Mononuclear cell (primary cell): ENCODE measurements around the gene C2orf81. TPM values are rescaled to one million over a fixed set of nuclear protein-coding genes. Genes with fewer than 3 reads are reported as not detected.

Source experiments
- H3K27me3 ChIP-seq: 2 replicates; pipeline ENCODE4 v1.6.0; 2011; ENCODE audit warnings: low read length, control low read depth; ENCODE audit not compliant: insufficient read depth
- H3K4me1 ChIP-seq: 2 replicates; pipeline ENCODE4 v1.5.1; 2011; ENCODE audit warnings: mild to moderate bottlenecking, low read length, control low read depth; ENCODE audit not compliant: insufficient read depth
- H3K4me3 ChIP-seq: 2 replicates; pipeline ENCODE4 v1.5.1; 2011; ENCODE audit warnings: mild to moderate bottlenecking, low read length, moderate library complexity
- H3K9me3 ChIP-seq: 2 replicates; pipeline ENCODE4 v1.5.1; 2011; ENCODE audit warnings: low read depth, mild to moderate bottlenecking, control low read depth, low read length
- total RNA-seq: library from RNA; depleted of rRNA; stranded (reverse); fragments of >200 nt; gene quantifications from one replicate; pipeline ENCODE4 v1.2.3, GENCODE V29; 2012

The C2orf81 gene
- total RNA-seq, 1 donor, result 0.94 TPM

DNA sequence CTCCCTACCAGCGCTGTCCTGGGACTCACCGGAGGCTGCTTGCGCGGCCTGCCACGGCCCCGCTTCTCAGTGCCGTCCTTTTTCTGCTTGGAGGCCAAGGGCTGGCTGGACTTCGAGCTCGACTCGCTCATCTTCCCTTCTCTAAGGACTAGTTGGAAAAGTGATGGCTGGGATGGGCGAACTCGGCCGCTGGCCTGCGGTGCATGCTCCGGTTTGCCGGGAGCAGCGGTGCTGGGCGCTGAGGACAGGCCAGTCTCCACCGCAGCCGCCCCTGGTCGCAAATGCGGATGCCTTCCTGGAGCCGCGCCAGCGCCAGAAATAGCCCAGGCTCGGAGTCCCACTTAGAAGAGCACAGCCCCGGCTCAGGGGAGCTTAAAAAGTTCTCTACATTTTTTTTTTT is 3.1 kb downstream of the C2orf81 start:
- peaks cover 55% of the 10 kb centered on the region for H3K4me1 ChIP-seq
- no peaks in the 10 kb centered on the region for H3K27me3 ChIP-seq
- H3K9me3 ChIP-seq, result no peaks in the 10 kb centered on the region
- no peak overlapping the region for H3K4me3 ChIP-seq

GRCh38 chr2:74417763-74418162 is 3.7 kb downstream of the C2orf81 start:
- no peaks in the 10 kb centered on the region for H3K9me3 ChIP-seq
- H3K4me1 ChIP-seq, result peaks cover 60% of the 10 kb centered on the region
- no peaks in the 10 kb centered on the region for H3K27me3 ChIP-seq
- no peak overlapping the region for H3K4me3 ChIP-seq

GRCh38 chr2:74417197-74417596 is 4.2 kb downstream of the C2orf81 start:
- no peaks in the 10 kb centered on the region for H3K9me3 ChIP-seq
- H3K4me3 ChIP-seq, result no peak overlapping the region
- peaks cover 58% of the 10 kb centered on the region for H3K4me1 ChIP-seq
- no peaks in the 10 kb centered on the region for H3K27me3 ChIP-seq

- Histone ChIP-seq H3K4me1 (peaks cover 54% of the 10 kb centered on the region), H3K9me3 (no peaks in the 10 kb centered on the region), H3K27me3 (no peaks in the 10 kb centered on the region), H3K4me3 (no peak overlapping the region)
These were observed 4.6 kb downstream of the C2orf81 start for GRCh38 chr2:74416778-74417177.

GRCh38 chr2:74415762-74416395 is 5.5 kb downstream of the C2orf81 start:
- peak overlapping the region; percentile 38 for H3K4me3 ChIP-seq
- no peaks in the 10 kb centered on the region for H3K27me3 ChIP-seq
- peaks cover 47% of the 10 kb centered on the region for H3K4me1 ChIP-seq
- H3K9me3 ChIP-seq, result no peaks in the 10 kb centered on the region

DNA sequence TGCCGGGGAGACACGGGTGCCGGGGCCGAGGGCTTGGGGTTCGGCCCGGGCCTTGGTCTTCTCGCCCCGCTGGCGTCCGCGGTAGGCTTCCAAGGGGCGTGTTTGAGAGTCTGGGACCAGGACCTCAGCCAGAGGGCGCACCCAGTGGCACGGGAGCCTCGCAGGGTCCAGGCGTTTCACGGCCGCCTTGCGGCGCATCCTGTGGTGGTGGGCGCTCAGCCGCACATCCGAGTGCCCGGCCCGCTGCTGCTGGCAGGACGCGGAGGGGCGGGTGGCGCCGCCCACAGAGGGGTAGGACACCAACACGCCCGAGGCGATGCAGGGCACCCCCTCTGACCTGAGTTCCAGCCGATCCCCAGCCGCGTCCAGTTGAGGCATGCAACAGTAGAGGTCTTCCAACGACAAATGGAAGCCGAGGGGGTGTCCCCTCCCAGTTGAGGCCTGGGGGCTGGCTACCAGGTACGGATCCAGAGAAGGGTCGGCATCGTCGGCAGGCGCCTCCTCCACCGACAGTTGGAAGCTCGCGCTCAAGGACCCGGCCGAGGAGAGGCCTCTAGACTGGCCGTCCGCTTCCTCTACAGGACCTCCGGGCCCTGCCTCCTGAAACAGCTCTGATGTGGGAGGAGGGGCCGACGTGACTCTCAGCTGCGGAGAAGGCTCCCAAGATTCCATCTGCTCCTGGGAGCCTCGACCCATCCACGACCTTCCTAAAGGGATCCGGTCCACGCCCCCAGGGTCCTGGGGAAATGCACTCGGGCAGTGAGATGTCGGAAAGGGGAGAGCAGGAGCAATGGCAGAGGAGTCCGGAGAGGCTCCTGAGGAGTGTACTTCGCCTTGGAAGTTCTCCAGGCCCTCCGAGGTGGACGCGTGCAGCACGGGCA is 6.3 kb downstream of the C2orf81 start:
- Histone ChIP-seq H3K9me3 (no peaks in the 10 kb centered on the region), H3K27me3 (no peaks in the 10 kb centered on the region), H3K4me3 (peak overlapping the region; percentile 38), H3K4me1 (peaks cover 40% of the 10 kb centered on the region)

DNA sequence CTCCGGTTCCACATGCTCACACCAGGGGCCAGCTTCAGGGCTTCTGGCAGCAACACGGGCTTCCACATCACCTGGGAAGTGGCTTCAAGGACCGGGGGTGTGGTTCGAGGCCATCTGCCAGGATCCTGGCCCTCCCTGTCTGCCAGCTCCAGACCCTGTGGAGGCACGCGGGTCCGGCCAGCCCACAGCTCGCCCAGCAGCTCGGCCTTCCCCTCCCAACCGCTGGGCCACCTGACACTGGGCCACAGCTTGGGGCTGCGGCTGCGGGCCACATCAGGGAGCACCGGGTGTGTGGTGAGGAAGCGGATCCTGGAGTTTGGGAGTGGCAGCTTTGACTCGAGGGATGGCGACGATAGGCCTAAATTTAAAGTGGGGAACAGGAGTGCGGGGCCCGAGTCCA is 7.0 kb downstream of the C2orf81 start:
- Histone ChIP-seq H3K4me1 (peaks cover 36% of the 10 kb centered on the region), H3K9me3 (no peaks in the 10 kb centered on the region), H3K4me3 (peak overlapping the region; percentile 38), H3K27me3 (no peaks in the 10 kb centered on the region)

DNA sequence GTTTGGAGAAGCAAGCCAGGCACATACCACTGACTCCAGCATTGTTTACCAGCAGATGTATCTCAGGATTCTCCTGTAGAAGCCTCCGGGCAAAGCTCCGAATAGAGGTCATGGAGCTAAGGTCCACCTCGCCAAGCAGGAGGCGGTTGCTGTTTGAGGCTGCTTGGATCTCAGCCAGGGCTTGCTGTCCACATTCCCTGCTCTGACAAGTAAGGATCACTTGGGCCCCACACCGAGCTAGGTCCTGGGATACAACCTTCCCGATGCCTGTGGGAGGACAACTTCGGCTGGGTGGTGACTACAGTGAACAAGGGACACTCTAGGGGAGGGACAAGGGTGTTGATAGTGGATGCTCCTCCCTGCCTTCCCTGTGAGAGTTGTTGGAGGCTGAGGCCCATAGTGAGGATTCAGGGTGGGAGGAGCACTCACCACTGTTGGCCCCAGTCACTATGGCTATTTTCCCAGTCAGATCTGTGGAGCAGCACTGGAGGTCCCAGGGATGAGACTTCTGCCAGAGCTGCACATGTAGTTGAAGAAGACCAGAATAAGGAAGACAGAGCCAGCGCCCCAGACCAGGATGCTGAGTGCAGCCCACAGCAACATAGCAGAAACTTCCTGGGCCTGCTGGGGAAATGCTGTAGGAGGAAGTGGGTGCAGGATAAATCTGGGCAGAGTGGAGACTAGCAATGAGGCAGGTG is 8.3 kb downstream of the C2orf81 start:
- no peaks in the 10 kb centered on the region for H3K27me3 ChIP-seq
- H3K4me3 ChIP-seq, result no peak overlapping the region
- no peaks in the 10 kb centered on the region for H3K9me3 ChIP-seq
- H3K4me1 ChIP-seq, result peaks cover 32% of the 10 kb centered on the region

DNA sequence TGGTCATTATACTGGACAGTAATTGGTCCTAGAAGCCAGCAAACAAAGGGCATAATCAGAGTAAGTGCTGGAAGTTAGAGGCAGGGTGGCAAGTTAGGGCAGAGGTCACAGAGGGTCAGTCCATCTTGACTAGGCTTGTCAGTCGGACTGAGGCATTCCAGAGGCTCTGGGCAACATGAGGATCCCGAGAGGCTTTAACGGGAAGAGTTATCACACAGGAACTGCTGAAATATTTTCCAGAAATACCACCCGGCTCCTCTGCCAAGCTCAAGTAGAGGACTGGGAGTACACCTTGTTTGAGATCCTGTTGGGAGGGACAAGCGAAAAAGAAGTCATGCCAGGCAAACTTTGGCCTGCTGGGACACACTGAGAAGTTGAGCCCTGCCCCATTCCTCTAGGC is 13.7 kb downstream of the C2orf81 start:
- H3K27me3 ChIP-seq, result no peaks in the 10 kb centered on the region
- no peaks in the 10 kb centered on the region for H3K9me3 ChIP-seq
- no peak overlapping the region for H3K4me3 ChIP-seq
- no peaks in the 10 kb centered on the region for H3K4me1 ChIP-seq

DNA sequence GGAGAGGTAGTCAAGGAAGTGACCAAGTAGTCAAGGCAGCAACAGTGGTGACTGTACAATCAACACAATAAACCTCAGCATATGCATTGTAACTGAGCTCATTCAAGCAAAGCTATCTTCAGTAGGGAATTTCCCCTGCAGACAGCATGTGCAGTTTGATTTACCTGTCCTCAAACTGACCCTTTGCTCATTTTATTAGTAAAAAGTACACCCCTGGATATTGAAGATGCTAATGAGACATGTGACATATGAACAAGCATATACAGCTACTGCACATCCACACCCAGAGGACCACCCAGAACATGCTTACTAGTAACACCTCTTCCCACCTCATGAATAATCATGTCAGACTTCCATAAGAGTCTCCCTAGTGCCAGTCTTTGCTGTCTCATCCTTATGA is 15.4 kb downstream of the C2orf81 start:
- Histone ChIP-seq H3K4me1 (no peaks in the 10 kb centered on the region), H3K27me3 (no peaks in the 10 kb centered on the region), H3K9me3 (no peaks in the 10 kb centered on the region), H3K4me3 (no peak overlapping the region)

DNA sequence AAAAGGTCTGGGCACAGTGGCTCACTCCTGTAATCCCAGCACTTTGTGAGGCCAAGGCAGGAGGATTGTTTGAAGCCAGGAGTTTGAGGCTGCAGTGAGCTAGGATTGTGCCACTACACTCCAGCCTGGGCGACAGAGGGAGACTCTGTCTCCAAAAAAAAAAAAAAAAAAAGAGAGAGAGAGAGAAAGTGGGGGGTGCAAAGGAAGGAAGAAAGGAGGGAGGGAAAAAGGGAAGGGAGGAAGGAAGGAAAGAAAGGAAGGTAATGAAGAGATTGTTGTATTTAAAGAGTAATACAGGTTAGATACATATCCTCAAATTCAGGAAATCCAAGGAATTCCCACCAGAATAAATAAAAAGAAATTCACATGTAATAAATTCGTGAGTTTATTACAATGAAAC is 19.5 kb downstream of the C2orf81 start:
- Histone ChIP-seq H3K9me3 (no peaks in the 10 kb centered on the region), H3K4me1 (no peaks in the 10 kb centered on the region), H3K27me3 (no peaks in the 10 kb centered on the region), H3K4me3 (no peak overlapping the region)

GRCh38 chr2:74399785-74400184 is 21.6 kb downstream of the C2orf81 start:
- no peaks in the 10 kb centered on the region for H3K9me3 ChIP-seq
- peaks cover 1% of the 10 kb centered on the region for H3K27me3 ChIP-seq
- no peaks in the 10 kb centered on the region for H3K4me1 ChIP-seq
- H3K4me3 ChIP-seq, result no peak overlapping the region

DNA sequence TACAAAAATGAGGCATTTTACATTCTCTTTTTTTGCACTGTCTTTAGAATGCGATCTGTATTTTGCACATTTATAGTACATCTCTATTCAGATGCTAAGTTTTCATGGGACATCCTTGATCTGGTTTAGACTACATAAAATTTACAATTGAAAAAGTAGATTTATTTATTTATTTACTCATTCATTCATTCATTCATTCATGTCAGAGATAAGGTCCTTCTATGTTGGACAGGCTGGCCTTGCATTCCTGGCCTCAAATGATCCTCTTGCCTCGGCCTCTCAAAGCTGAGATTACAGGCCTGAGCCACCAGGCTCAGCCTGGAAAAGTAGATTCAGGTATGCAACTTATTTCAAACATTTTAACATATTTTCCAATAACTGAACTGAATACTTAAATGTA is 25.3 kb downstream of the C2orf81 start:
- H3K4me1 ChIP-seq, result peaks cover 5% of the 10 kb centered on the region
- H3K4me3 ChIP-seq, result no peak overlapping the region
- H3K9me3 ChIP-seq, result no peaks in the 10 kb centered on the region
- H3K27me3 ChIP-seq, result peaks cover 5% of the 10 kb centered on the region

DNA sequence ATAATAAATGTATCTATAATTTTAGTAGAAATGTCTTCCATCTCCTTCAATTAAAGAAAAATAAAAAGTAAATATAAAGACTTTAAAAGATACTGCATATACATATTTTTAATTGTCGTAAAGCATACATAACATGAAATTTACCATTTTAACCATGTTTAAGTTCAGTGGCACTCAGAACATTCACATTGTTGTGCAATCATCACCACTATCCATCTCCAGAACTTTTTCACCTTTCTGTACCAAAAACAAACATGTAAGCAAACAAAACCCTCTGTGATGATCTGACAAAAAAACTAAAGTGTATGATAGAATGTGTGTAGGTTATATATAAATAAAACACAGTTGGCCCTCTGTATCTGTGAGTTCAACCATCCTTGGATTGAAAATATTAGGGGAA is 27.9 kb downstream of the C2orf81 start:
- no peak overlapping the region for H3K4me3 ChIP-seq

DNA sequence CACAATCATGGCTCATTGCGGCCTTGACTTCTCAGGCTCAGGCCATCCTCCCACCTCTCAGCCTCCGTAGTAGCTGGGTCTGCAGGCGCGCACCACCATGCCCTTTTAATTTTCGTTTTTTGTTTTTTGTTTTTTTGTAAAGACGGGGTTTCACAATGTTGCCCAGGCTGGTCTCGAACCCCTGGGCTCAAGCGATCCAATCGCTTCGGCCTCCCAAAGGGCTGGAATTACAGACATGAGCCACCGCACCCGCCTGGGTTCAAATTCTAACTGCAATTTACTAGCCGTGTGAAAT is 29.0 kb downstream of the C2orf81 start:
- Histone ChIP-seq H3K27me3 (peaks cover 5% of the 10 kb centered on the region), H3K9me3 (no peaks in the 10 kb centered on the region), H3K4me1 (peaks cover 32% of the 10 kb centered on the region), H3K4me3 (no peak overlapping the region)

More for the DNA sequence above, 27.9 kb downstream of the C2orf81 start:
- H3K4me1 ChIP-seq, result peaks cover 24% of the 10 kb centered on the region
- H3K9me3 ChIP-seq, result no peaks in the 10 kb centered on the region
- H3K27me3 ChIP-seq, result peaks cover 5% of the 10 kb centered on the region
